ENCODE data around the gene AK3. TPM values are rescaled to one million over a fixed set of nuclear protein-coding genes. Genes with fewer than 3 reads are reported as not detected.

Gene AK3
- total RNA-seq, 1 experiment from 2014 or later, result 15.9 TPM

- DNase-seq (ENCODE audit: low read depth, low spot score) (no peak), ATAC-seq (no peak)
- Histone ChIP-seq H3K36me3 (ENCODE audit: control insufficient read depth, insufficient read depth, low read length) (no peaks in the 10 kb centered on the region; the same call in 1 of the 2 replicates), H3K27me3 (ENCODE audit: control insufficient read depth, insufficient read depth, low read length) (no peaks in the 10 kb centered on the region), H3K27ac (ENCODE audit: low read length) (no peak overlapping the region), H3K9me3 (ENCODE audit: control insufficient read depth, insufficient read depth, low read depth, low read length) (no peaks in the 10 kb centered on the region), H3K4me1 (ENCODE audit: control insufficient read depth, insufficient read depth, low read length) (no peaks in the 10 kb centered on the region), H3K4me3 (ENCODE audit: low read depth in 2 of 2, low read length in 2 of 2) (no peak overlapping the region)
- intact Hi-C loops (cut with micrococcal nuclease; ENCODE audit: unreplicated experiment) (no loop called here), in situ Hi-C loops (cut with HindIII; ENCODE audit: low pct_unique_long_range_greater_than_20kb, low sequenced_read_pairs) (no loop called here)
- no TSS peak for BruUV-seq (replicated peaks)
- ChIA-PET CTCF (no interaction called here), POLR2A (interaction anchor here (0.7 kb wide), 1 partner anchor 67 kb away, joined by 4 read pairs; the partner anchor contains the start of gene CDC37L1)
- no peak for TF ChIP-seq SIN3A (IDR thresholded peaks at IDR 0.05; ENCODE audit: borderline replicate concordance, insufficient read depth, low read depth, low read length)
- TF ChIP-seq TCF7L2 (IDR thresholded peaks at IDR 0.05; ENCODE audit: low read depth, low read length), result no peak
- TF ChIP-seq CTCF (IDR thresholded peaks at IDR 0.05), result no peak
- no peak for TF ChIP-seq POLR2AphosphoS5 (IDR thresholded peaks at IDR 0.05; ENCODE audit: low read depth, low read length)
- TF ChIP-seq REST (IDR thresholded peaks at IDR 0.05; ENCODE audit: insufficient read depth in 1 of 2, low read depth in 2 of 2, low read length in 1 of 2), result no peak
These were observed 5.5 kb upstream of the AK3 start for GRCh38 chr9:4746278-4747030.

- in situ Hi-C loops (cut with HindIII; ENCODE audit: low pct_unique_long_range_greater_than_20kb, low sequenced_read_pairs) (no loop called here), intact Hi-C loops (cut with micrococcal nuclease; ENCODE audit: unreplicated experiment) (no loop called here)
- no peak for DNase-seq (ENCODE audit: low read depth, low spot score)
- ChIA-PET CTCF (no interaction called here), POLR2A (no interaction called here)
- no peak for ATAC-seq
- BruUV-seq (replicated peaks), result no TSS peak
- H3K27ac ChIP-seq (ENCODE audit: low read length), result no peak overlapping the region
- H3K4me3 ChIP-seq (ENCODE audit: low read depth in 2 of 2, low read length in 2 of 2), result no peak overlapping the region
- no peaks in the 10 kb centered on the region for H3K9me3 ChIP-seq (ENCODE audit: control insufficient read depth, insufficient read depth, low read depth, low read length)
- peaks cover 5% of the 10 kb centered on the region; the same call in 1 of the 2 replicates for H3K36me3 ChIP-seq (ENCODE audit: control insufficient read depth, insufficient read depth, low read length)
- no peaks in the 10 kb centered on the region for H3K4me1 ChIP-seq (ENCODE audit: control insufficient read depth, insufficient read depth, low read length)
- TF ChIP-seq CTCF (IDR thresholded peaks at IDR 0.05) (no peak), TCF7L2 (IDR thresholded peaks at IDR 0.05; ENCODE audit: low read depth, low read length) (no peak), REST (IDR thresholded peaks at IDR 0.05; ENCODE audit: insufficient read depth in 1 of 2, low read depth in 2 of 2, low read length in 1 of 2) (no peak), POLR2AphosphoS5 (IDR thresholded peaks at IDR 0.05; ENCODE audit: low read depth, low read length) (no peak), SIN3A (IDR thresholded peaks at IDR 0.05; ENCODE audit: borderline replicate concordance, insufficient read depth, low read depth, low read length) (no peak)
- no peaks in the 10 kb centered on the region for H3K27me3 ChIP-seq (ENCODE audit: control insufficient read depth, insufficient read depth, low read length)
These were observed 2.3 kb upstream of the AK3 start for GRCh38 chr9:4743131-4743875.

Measured in Panc1 (cell line).